Keratinocyte (primary cell): Measurements from ENCODE around the gene HPCAL1. TPM values are rescaled to one million over a fixed set of nuclear protein-coding genes. Genes with fewer than 3 reads are reported as not detected.

Experiments used
- DNase-seq: peaks from one replicate; pipeline ENCODE4 v3.0.0-alpha.2; 2011; ENCODE audit warnings: low read depth, missing footprints, low spot score
- FAIRE-seq: peaks from 2 replicates; lab custom pipeline; 2011; peaks lifted over from hg19 to GRCh38; lab: Jason Lieb, UNC
- H2AFZ ChIP-seq: 2 replicates; pipeline ENCODE4 v1.6.0; 2012; ENCODE audit warnings: low read length, control low read depth, inconsistent platforms; ENCODE audit not compliant: control insufficient read depth
- H3K27ac ChIP-seq: 2 replicates; pipeline ENCODE4 v1.5.1; 2011; ENCODE audit warnings: low read length; ENCODE audit not compliant: control insufficient read depth, insufficient read depth
- H3K27me3 ChIP-seq: 3 replicates; pipeline ENCODE4 v1.6.0; 2011; ENCODE audit warnings: low read length; ENCODE audit not compliant: control insufficient read depth, insufficient read depth; ENCODE audit errors: extremely low read depth
- H3K36me3 ChIP-seq, 2 experiments: 2 replicates in 1 of 2; 3 replicates in 1 of 2; pipeline ENCODE4 v1.5.1; 2011; ENCODE audit warnings: low read length in 2 of 2, mild to moderate bottlenecking in 1 of 2; ENCODE audit not compliant: control insufficient read depth in 2 of 2, insufficient read depth in 2 of 2; ENCODE audit errors: extremely low read depth in 1 of 2
- H3K4me1 ChIP-seq: 3 replicates; pipeline ENCODE4 v1.5.1; 2011; ENCODE audit warnings: low read length; ENCODE audit not compliant: control insufficient read depth, insufficient read depth; ENCODE audit errors: extremely low read depth
- H3K4me2 ChIP-seq: 3 replicates; pipeline ENCODE4 v1.6.0; 2011; ENCODE audit warnings: low read depth, low read length; ENCODE audit not compliant: control insufficient read depth, insufficient read depth; ENCODE audit errors: extremely low read depth
- H3K4me3 ChIP-seq, 3 experiments: fragments of 200-600 bp in 1 of 3; sonication (generic) in 1 of 3; 2 replicates in 2 of 3; 3 replicates in 1 of 3; pipeline ENCODE4 v1.5.1; 2011 to 2016; ENCODE audit warnings: low read length in 3 of 3, mild to moderate bottlenecking in 3 of 3, control low read depth in 2 of 3, inconsistent platforms in 1 of 3, low read depth in 1 of 3, mixed read lengths in 1 of 3, mixed run types in 1 of 3, moderate library complexity in 1 of 3; ENCODE audit not compliant: control insufficient read depth in 2 of 3, insufficient read depth in 2 of 3; ENCODE audit errors: extremely low read depth in 1 of 3
- H3K79me2 ChIP-seq: 2 replicates; pipeline ENCODE4 v1.6.0; 2012; ENCODE audit warnings: low read length; ENCODE audit not compliant: control insufficient read depth, insufficient read depth
- H3K9ac ChIP-seq: 3 replicates; pipeline ENCODE4 v1.6.0; 2011; ENCODE audit warnings: low read length; ENCODE audit not compliant: control insufficient read depth, insufficient read depth; ENCODE audit errors: extremely low read depth
- H3K9me1 ChIP-seq: 3 replicates; pipeline ENCODE4 v1.6.0; 2011; ENCODE audit warnings: low read length; ENCODE audit not compliant: control insufficient read depth, insufficient read depth; ENCODE audit errors: extremely low read depth
- H3K9me3 ChIP-seq: 2 replicates; pipeline ENCODE4 v1.5.1; 2012; ENCODE audit warnings: low read depth, low read length; ENCODE audit not compliant: control insufficient read depth
- H4K20me1 ChIP-seq: 3 replicates; pipeline ENCODE4 v1.6.0; 2011; ENCODE audit warnings: low read length; ENCODE audit not compliant: control insufficient read depth, insufficient read depth; ENCODE audit errors: extremely low read depth
- CTCF ChIP-seq, 3 experiments: IDR thresholded peaks in 1 of 3; conservative IDR thresholded peaks in 1 of 3; optimal IDR thresholded peaks in 1 of 3; 2 replicates in 2 of 3; 3 replicates in 1 of 3; pipeline versions ENCODE3 to v1.5.1; 2011; ENCODE audit warnings: low read length in 3 of 3, mild to moderate bottlenecking in 3 of 3, moderate library complexity in 2 of 3, control low read depth in 1 of 3, inconsistent platforms in 1 of 3; ENCODE audit not compliant: insufficient read depth in 2 of 3; ENCODE audit errors: extremely low read depth in 1 of 3
- EZH2 ChIP-seq: IDR thresholded peaks from one replicate; pipeline ENCODE4 v1.6.1; 2012; ENCODE audit warnings: inconsistent platforms, mild to moderate bottlenecking, low read length, moderate library complexity
- dilution Hi-C: fragments of 300-500 bp; cut with MboI; formaldehyde crosslinking; loops from one replicate; pipeline ENCODE4 v1.7.0; 2020; ENCODE audit warnings: low sequenced_read_pairs; ENCODE audit not compliant: extremely low pct_ligation_motif_present
- polyA plus RNA-seq, 5 experiments: library from polyadenylated mRNA; depleted of rRNA in 3 of 5; stranded (reverse) in 3 of 5; stranded (forward) in 1 of 5; unstranded in 1 of 5; fragments of >200 nt; gene quantifications; 1 replicate in 1 of 5; 2 replicates in 3 of 5; 3 replicates in 1 of 5; pipeline versions ENCODE4 v1.2.1 to v1.2.3, GENCODE V29; 2011 to 2012; ENCODE audit warnings: missing spikeins in 2 of 5, low read depth in 1 of 5, low replicate concordance in 1 of 5

HPCAL1 gene
- polyA plus RNA-seq, 1 donor (not counting 4 experiments of a cell fraction or from before 2014, with no cell fraction given): 18.0 TPM

GRCh38 chr2:10432311-10433181 lies 129.8 kb downstream of the HPCAL1 start:
- no peaks in the 10 kb centered on the region for H4K20me1 ChIP-seq
- H3K4me1 ChIP-seq: no peaks in the 10 kb centered on the region
- dilution Hi-C loops: no loop called here
- no peaks in the 10 kb centered on the region for H3K79me2 ChIP-seq
- FAIRE-seq (no peak), DNase-seq (no peak)
- no peaks in the 10 kb centered on the region for H3K27me3 ChIP-seq
- H2AFZ ChIP-seq: no peak overlapping the region
- peak overlapping the region in 2 of 3 experiments; percentile 40 to 59 for H3K4me3 ChIP-seq
- H3K9me1 ChIP-seq: no peaks in the 10 kb centered on the region
- H3K9ac ChIP-seq: peak overlapping the region; percentile 43
- H3K9me3 ChIP-seq: no peaks in the 10 kb centered on the region
- no peak for TF ChIP-seq CTCF (optimal IDR thresholded peaks at IDR 0.05 in 1 of 3, IDR thresholded peaks at IDR 0.05 in 1 of 3, conservative IDR thresholded peaks at IDR 0.05 in 1 of 3; ENCODE audit: extremely low read depth in 1 of 3, insufficient read depth in 2 of 3, low read length in 3 of 3)
- TF ChIP-seq EZH2: no peak
- peak overlapping the region; percentile 42 for H3K4me2 ChIP-seq
- H3K36me3 ChIP-seq: no peaks in the 10 kb centered on the region
- H3K27ac ChIP-seq: no peak overlapping the region

GRCh38 chr2:10433264-10433946 lies 130.7 kb downstream of the HPCAL1 start:
- Histone ChIP-seq H3K4me3 (no peak overlapping the region), H3K9ac (no peak overlapping the region), H3K4me2 (no peak overlapping the region), H3K27ac (no peak overlapping the region), H3K9me3 (no peaks in the 10 kb centered on the region), H3K27me3 (no peaks in the 10 kb centered on the region), H3K36me3 (no peaks in the 10 kb centered on the region), H2AFZ (no peak overlapping the region), H3K79me2 (no peaks in the 10 kb centered on the region), H3K4me1 (no peaks in the 10 kb centered on the region), H3K9me1 (no peaks in the 10 kb centered on the region), H4K20me1 (no peaks in the 10 kb centered on the region)
- FAIRE-seq (no peak), DNase-seq (no peak)
- TF ChIP-seq EZH2: no peak
- no peak for TF ChIP-seq CTCF (optimal IDR thresholded peaks at IDR 0.05 in 1 of 3, IDR thresholded peaks at IDR 0.05 in 1 of 3, conservative IDR thresholded peaks at IDR 0.05 in 1 of 3; ENCODE audit: extremely low read depth in 1 of 3, insufficient read depth in 2 of 3, low read length in 3 of 3)
- dilution Hi-C loops: no loop called here
